ENCODE results near the gene SYCE1L. TPM values are rescaled to one million over a fixed set of nuclear protein-coding genes. Genes with fewer than 3 reads are reported as not detected.
"Not testable (repeated sequence)": the region's sequence is repeated elsewhere in the genome, so short reads cannot be mapped to it uniquely, and the experiment has no call there.

The SYCE1L gene
- total RNA-seq, 1 experiment from 2014 or later, result 9.9 TPM

- Histone ChIP-seq H2BK120ac (ENCODE audit: low read depth, low read length, poor library complexity, severe bottlenecking) (no peak overlapping the region), H3K9ac (ENCODE audit: extremely low read depth, insufficient read length, low read length) (no peak overlapping the region), H4K91ac (ENCODE audit: insufficient read length, low read depth, low read length) (no peak overlapping the region), H4K20me1 (ENCODE audit: control insufficient read depth, insufficient read depth, insufficient read length) (no peaks in the 10 kb centered on the region), H3K4me1 (ENCODE audit: insufficient read depth, low read length) (no peaks in the 10 kb centered on the region), H4K5ac (ENCODE audit: insufficient read length, low read depth, low read length) (no peak overlapping the region), H3K9me3 (ENCODE audit: control insufficient read depth, low read depth, low read length) (no peaks in the 10 kb centered on the region), H2AFZ (ENCODE audit: low read length) (no peak overlapping the region), H3K23ac (ENCODE audit: insufficient read length, low read depth, low read length) (no peak overlapping the region), H3K18ac (ENCODE audit: insufficient read length, low read depth, low read length) (no peak overlapping the region), H3T11ph (ENCODE audit: low read length) (no peak overlapping the region), H3K4me2 (ENCODE audit: insufficient read depth, insufficient read length, low read length) (no peak overlapping the region), H3K27ac (ENCODE audit: insufficient read length, low read depth, low read length) (no peak overlapping the region), H3K4ac (ENCODE audit: low read depth, low read length) (no peak overlapping the region), H3K79me2 (ENCODE audit: insufficient read depth, low read length) (no peaks in the 10 kb centered on the region), H2BK5ac (ENCODE audit: insufficient read length, low read length) (no peak overlapping the region), H2BK20ac (ENCODE audit: low read depth, low read length, poor library complexity, severe bottlenecking) (no peak overlapping the region), H2BK15ac (ENCODE audit: low read depth, low read length) (no peak overlapping the region), H4K8ac (replicated peaks; ENCODE audit: insufficient read length, low read depth, low read length) (no peak overlapping the region), H3K23me2 (ENCODE audit: insufficient read length, low read depth, low read length, poor library complexity, severe bottlenecking) (no peaks in the 10 kb centered on the region), H2AK5ac (ENCODE audit: insufficient read length, low read length) (no peak overlapping the region), H3K27me3 (ENCODE audit: insufficient read depth, low read length) (no peaks in the 10 kb centered on the region), H2BK12ac (ENCODE audit: insufficient read length, low read depth, low read length) (no peak overlapping the region), H3K79me1 (ENCODE audit: insufficient read depth, low read depth, low read length, poor library complexity, severe bottlenecking) (no peaks in the 10 kb centered on the region), H3K14ac (ENCODE audit: insufficient read depth, low read length) (no peak overlapping the region), H3K56ac (ENCODE audit: insufficient read length, low read depth, low read length) (no peak overlapping the region)
- no peak for DNase-seq
- Mint-ChIP-seq H3K36me3 (ENCODE audit: insufficient read depth in 1 of 3, low read depth in 3 of 3) (no peaks in the 10 kb centered on the region), H3K4me3 (no peak overlapping the region), H3K27ac (no peak overlapping the region), H3K4me1 (no peaks in the 10 kb centered on the region), H3K9me3 (no peaks in the 10 kb centered on the region), H3K27me3 (ENCODE audit: low read depth) (peaks cover 1% of the 10 kb centered on the region; the same call in 1 of the 2 replicates)
- no peak for TF ChIP-seq CTCF (conservative IDR thresholded peaks at IDR 0.05)
- WGBS (ENCODE audit: extremely low coverage, insufficient read length, low lambda C conversion rate), result no CpG with 5 or more reads among the region's 1 CpG
Measured at GRCh38 chr16:77183137-77183536, 16.1 kb upstream of the SYCE1L start.

- not testable (repeated sequence) for H3K4ac ChIP-seq (ENCODE audit: low read depth, low read length); H3K23ac ChIP-seq (ENCODE audit: insufficient read length, low read depth, low read length); H3K18ac ChIP-seq (ENCODE audit: insufficient read length, low read depth, low read length); H3K23me2 ChIP-seq (ENCODE audit: insufficient read length, low read depth, low read length, poor library complexity, severe bottlenecking); H2BK15ac ChIP-seq (ENCODE audit: low read depth, low read length); H4K20me1 ChIP-seq (ENCODE audit: control insufficient read depth, insufficient read depth, insufficient read length); H2BK12ac ChIP-seq (ENCODE audit: insufficient read length, low read depth, low read length); H3K4me1 ChIP-seq (ENCODE audit: insufficient read depth, low read length); H3K79me2 ChIP-seq (ENCODE audit: insufficient read depth, low read length); H3K9me3 ChIP-seq (ENCODE audit: control insufficient read depth, low read depth, low read length); H3K4me2 ChIP-seq (ENCODE audit: insufficient read depth, insufficient read length, low read length); H4K91ac ChIP-seq (ENCODE audit: insufficient read length, low read depth, low read length); H2BK20ac ChIP-seq (ENCODE audit: low read depth, low read length, poor library complexity, severe bottlenecking); H2AFZ ChIP-seq (ENCODE audit: low read length); H3T11ph ChIP-seq (ENCODE audit: low read length); H3K9ac ChIP-seq (ENCODE audit: extremely low read depth, insufficient read length, low read length); H3K27me3 ChIP-seq (ENCODE audit: insufficient read depth, low read length); H3K14ac ChIP-seq (ENCODE audit: insufficient read depth, low read length); H3K56ac ChIP-seq (ENCODE audit: insufficient read length, low read depth, low read length); H2BK5ac ChIP-seq (ENCODE audit: insufficient read length, low read length); H3K36me3 Mint-ChIP-seq (ENCODE audit: insufficient read depth in 1 of 3, low read depth in 3 of 3); H4K8ac ChIP-seq (replicated peaks; ENCODE audit: insufficient read length, low read depth, low read length); H3K79me1 ChIP-seq (ENCODE audit: insufficient read depth, low read depth, low read length, poor library complexity, severe bottlenecking); H2AK5ac ChIP-seq (ENCODE audit: insufficient read length, low read length); H3K27me3 Mint-ChIP-seq (ENCODE audit: low read depth); H2BK120ac ChIP-seq (ENCODE audit: low read depth, low read length, poor library complexity, severe bottlenecking); H3K4me1 Mint-ChIP-seq; H3K27ac ChIP-seq (ENCODE audit: insufficient read length, low read depth, low read length); H3K9me3 Mint-ChIP-seq; H3K27ac Mint-ChIP-seq; H4K5ac ChIP-seq (ENCODE audit: insufficient read length, low read depth, low read length); H3K4me3 Mint-ChIP-seq; DNase-seq
- WGBS (ENCODE audit: extremely low coverage, insufficient read length, low lambda C conversion rate), result no CpG with 5 or more reads among the region's 1 CpG
Measured at GRCh38 chr16:77186298-77186697, 12.9 kb upstream of the SYCE1L start.

All from H9 (cell line).